Prostate gland (tissue), 2 donors: ENCODE results near the gene TASOR2.

Source experiments
- POLR2A ChIP-seq: fragments of 450-650 bp; IDR thresholded peaks from one replicate; pipeline ENCODE4 v1.6.1; 2016; ENCODE audit warnings: antibody characterized with exemption, mild to moderate bottlenecking
- TF ChIP-seq, protein P1 (sequence below), 4 experiments: fragments of 200-600 bp in 2 of 4; fragments of 450-650 bp in 2 of 4; sonication (generic) in 2 of 4; IDR thresholded peaks; 1 replicate in 3 of 4; 2 replicates in 1 of 4; pipeline ENCODE4 v1.5.1; 2016 to 2019; ENCODE audit warnings: antibody characterized with exemption in 4 of 4, mild to moderate bottlenecking in 2 of 4, moderate library complexity in 2 of 4

- TF ChIP-seq, protein P1, sequence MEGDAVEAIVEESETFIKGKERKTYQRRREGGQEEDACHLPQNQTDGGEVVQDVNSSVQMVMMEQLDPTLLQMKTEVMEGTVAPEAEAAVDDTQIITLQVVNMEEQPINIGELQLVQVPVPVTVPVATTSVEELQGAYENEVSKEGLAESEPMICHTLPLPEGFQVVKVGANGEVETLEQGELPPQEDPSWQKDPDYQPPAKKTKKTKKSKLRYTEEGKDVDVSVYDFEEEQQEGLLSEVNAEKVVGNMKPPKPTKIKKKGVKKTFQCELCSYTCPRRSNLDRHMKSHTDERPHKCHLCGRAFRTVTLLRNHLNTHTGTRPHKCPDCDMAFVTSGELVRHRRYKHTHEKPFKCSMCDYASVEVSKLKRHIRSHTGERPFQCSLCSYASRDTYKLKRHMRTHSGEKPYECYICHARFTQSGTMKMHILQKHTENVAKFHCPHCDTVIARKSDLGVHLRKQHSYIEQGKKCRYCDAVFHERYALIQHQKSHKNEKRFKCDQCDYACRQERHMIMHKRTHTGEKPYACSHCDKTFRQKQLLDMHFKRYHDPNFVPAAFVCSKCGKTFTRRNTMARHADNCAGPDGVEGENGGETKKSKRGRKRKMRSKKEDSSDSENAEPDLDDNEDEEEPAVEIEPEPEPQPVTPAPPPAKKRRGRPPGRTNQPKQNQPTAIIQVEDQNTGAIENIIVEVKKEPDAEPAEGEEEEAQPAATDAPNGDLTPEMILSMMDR (IDR thresholded peaks at IDR 0.05), result no peak
- no peak for TF ChIP-seq POLR2A
These were observed 25.2 kb downstream of the TASOR2 start for GRCh38 chr10:5709865-5710264.
